ENCODE results near the gene DDX17. TPM values are rescaled to one million over a fixed set of nuclear protein-coding genes. Genes with fewer than 3 reads are reported as not detected.
A peak's percentile ranks its signal among the peaks of the same experiment; 100 is the strongest.

The DDX17 gene
- total RNA-seq, 1 experiment from 2014 or later, result 234 TPM

GRCh38 chr22:38435010-38435409 is 71.1 kb downstream of the DDX17 start:
- Histone ChIP-seq H3K9me3 (ENCODE audit: control insufficient read depth in 1 of 2, insufficient read depth in 1 of 2, low read depth in 1 of 2, low read length in 2 of 2) (no peaks in the 10 kb centered on the region), H3K36me3 (ENCODE audit: control insufficient read depth in 1 of 2, insufficient read depth in 2 of 2, low read length in 2 of 2) (no peaks in the 10 kb centered on the region), H2AFZ (ENCODE audit: low read depth, low read length, poor library complexity, severe bottlenecking) (no peak overlapping the region), H4K20me1 (ENCODE audit: insufficient read depth) (no peaks in the 10 kb centered on the region), H3K4me3 (replicated peaks in 1 of 2; ENCODE audit: low read depth in 1 of 2, low read length in 2 of 2) (no peak overlapping the region), H3K9ac (ENCODE audit: low read length) (no peak overlapping the region), H3K27me3 (ENCODE audit: insufficient read depth, low read length) (no peaks in the 10 kb centered on the region), H3K4me1 (ENCODE audit: control insufficient read depth in 1 of 2, insufficient read depth in 2 of 2, low read length in 2 of 2) (peaks cover 0 to 9% of the 10 kb centered on the region in 2 experiments; a peak in 1 of 4 replicates), H3K4me2 (ENCODE audit: low read length) (no peak overlapping the region), H3K9me2 (ENCODE audit: insufficient read depth) (no peaks in the 10 kb centered on the region), H3K79me2 (ENCODE audit: insufficient read depth, low read length) (no peaks in the 10 kb centered on the region), H3K27ac (ENCODE audit: low read depth, low read length) (no peak overlapping the region)
- BruUV-seq (replicated peaks), result no TSS peak
- ChIA-PET RAD21 (ENCODE audit: low non-redundant PET in 1 of 2, low total read pairs in 2 of 2, uncharacterized antibody in 2 of 2, unreplicated experiment in 2 of 2) (no interaction called here), CTCF (interaction anchor here (0.5 to 1.2 kb wide), 2 partner anchors 9 to 22 kb away, joined by 3 to 4 read pairs; no protein-coding TSS in a partner anchor), POLR2A (no interaction called here)
- DNase-seq (ENCODE audit: low read depth, low spot score), result no peak
- TF ChIP-seq, protein P1, sequence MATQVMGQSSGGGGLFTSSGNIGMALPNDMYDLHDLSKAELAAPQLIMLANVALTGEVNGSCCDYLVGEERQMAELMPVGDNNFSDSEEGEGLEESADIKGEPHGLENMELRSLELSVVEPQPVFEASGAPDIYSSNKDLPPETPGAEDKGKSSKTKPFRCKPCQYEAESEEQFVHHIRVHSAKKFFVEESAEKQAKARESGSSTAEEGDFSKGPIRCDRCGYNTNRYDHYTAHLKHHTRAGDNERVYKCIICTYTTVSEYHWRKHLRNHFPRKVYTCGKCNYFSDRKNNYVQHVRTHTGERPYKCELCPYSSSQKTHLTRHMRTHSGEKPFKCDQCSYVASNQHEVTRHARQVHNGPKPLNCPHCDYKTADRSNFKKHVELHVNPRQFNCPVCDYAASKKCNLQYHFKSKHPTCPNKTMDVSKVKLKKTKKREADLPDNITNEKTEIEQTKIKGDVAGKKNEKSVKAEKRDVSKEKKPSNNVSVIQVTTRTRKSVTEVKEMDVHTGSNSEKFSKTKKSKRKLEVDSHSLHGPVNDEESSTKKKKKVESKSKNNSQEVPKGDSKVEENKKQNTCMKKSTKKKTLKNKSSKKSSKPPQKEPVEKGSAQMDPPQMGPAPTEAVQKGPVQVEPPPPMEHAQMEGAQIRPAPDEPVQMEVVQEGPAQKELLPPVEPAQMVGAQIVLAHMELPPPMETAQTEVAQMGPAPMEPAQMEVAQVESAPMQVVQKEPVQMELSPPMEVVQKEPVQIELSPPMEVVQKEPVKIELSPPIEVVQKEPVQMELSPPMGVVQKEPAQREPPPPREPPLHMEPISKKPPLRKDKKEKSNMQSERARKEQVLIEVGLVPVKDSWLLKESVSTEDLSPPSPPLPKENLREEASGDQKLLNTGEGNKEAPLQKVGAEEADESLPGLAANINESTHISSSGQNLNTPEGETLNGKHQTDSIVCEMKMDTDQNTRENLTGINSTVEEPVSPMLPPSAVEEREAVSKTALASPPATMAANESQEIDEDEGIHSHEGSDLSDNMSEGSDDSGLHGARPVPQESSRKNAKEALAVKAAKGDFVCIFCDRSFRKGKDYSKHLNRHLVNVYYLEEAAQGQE (IDR thresholded peaks at IDR 0.05; ENCODE audit: low read depth), result no peak
- TF ChIP-seq ELF1 (IDR thresholded peaks at IDR 0.05; ENCODE audit: borderline replicate concordance, low read depth) (no peak), CTCF (IDR thresholded peaks at IDR 0.05 in 2 of 3, conservative IDR thresholded peaks at IDR 0.05 in 1 of 3; ENCODE audit: borderline replicate concordance in 1 of 3, insufficient read depth in 1 of 3, low read depth in 2 of 3, low read length in 2 of 3) (peak in 2 of 3 experiments; percentile 34 to 37; a peak in 4 of 6 replicates), EGR1 (IDR thresholded peaks at IDR 0.05; ENCODE audit: low read depth) (no peak)
- ATAC-seq, result peak; percentile 76
- intact Hi-C loops (cut with micrococcal nuclease), result no loop called here

All from HCT116 (cell line).